Liver (tissue), 9 donors: Measurements from ENCODE around the gene ADCY3. TPM values are rescaled to one million over a fixed set of nuclear protein-coding genes. Genes with fewer than 3 reads are reported as not detected.

Experiments
- DNase-seq: peaks from one replicate; pipeline ENCODE4 v3.0.0-alpha.2; 2017; ENCODE audit warnings: low spot score
- H3K27ac ChIP-seq, 2 donors: one replicate each; pipeline ENCODE4 v1.7.0; 2013; ENCODE audit warnings: inconsistent platforms in 2 of 2, low read length in 2 of 2, control low read depth in 1 of 2, low read depth in 1 of 2, mild to moderate bottlenecking in 1 of 2
- H3K27me3 ChIP-seq, 4 donors: one replicate each; pipeline versions ENCODE4 v1.6.1 to v1.7.0; 2013; ENCODE audit warnings: low read length in 3 of 4, inconsistent platforms in 1 of 4, mild to moderate bottlenecking in 1 of 4, moderate library complexity in 1 of 4; ENCODE audit not compliant: control insufficient read depth in 4 of 4, insufficient read depth in 4 of 4
- H3K36me3 ChIP-seq, 4 donors: one replicate each; pipeline versions ENCODE4 v1.6.1 to v1.7.0; 2013; ENCODE audit warnings: low read length in 3 of 4, mild to moderate bottlenecking in 3 of 4, low read depth in 1 of 4, moderate library complexity in 1 of 4; ENCODE audit not compliant: control insufficient read depth in 4 of 4, insufficient read depth in 3 of 4
- H3K4me1 ChIP-seq, 4 donors: one replicate each; pipeline versions ENCODE4 v1.6.1 to v1.7.0; 2013; ENCODE audit warnings: low read length in 3 of 4, mild to moderate bottlenecking in 3 of 4, moderate library complexity in 1 of 4; ENCODE audit not compliant: control insufficient read depth in 4 of 4, insufficient read depth in 4 of 4
- H3K4me3 ChIP-seq, 3 donors: one replicate each; pipeline versions ENCODE4 v1.6.1 to v1.7.0; 2013; ENCODE audit warnings: low read length in 3 of 3, control low read depth in 1 of 3, low read depth in 1 of 3, mild to moderate bottlenecking in 1 of 3
- H3K9ac ChIP-seq, 2 donors: one replicate each; pipeline ENCODE4 v1.7.0; 2013; ENCODE audit warnings: low read length in 2 of 2, mild to moderate bottlenecking in 2 of 2, moderate library complexity in 2 of 2, control low read depth in 1 of 2, low read depth in 1 of 2
- H3K9me3 ChIP-seq, 4 donors: one replicate each; pipeline versions ENCODE4 v1.6.1 to v1.7.0; 2013; ENCODE audit warnings: low read length in 3 of 4; ENCODE audit not compliant: control insufficient read depth in 4 of 4
- EGR1 ChIP-seq, 2 donors: IDR thresholded peaks; 2 replicates each; pipeline ENCODE4 v1.6.1; 2016 to 2018; ENCODE audit warnings: antibody characterized with exemption in 2 of 2, low read depth in 2 of 2
- FOXA1 ChIP-seq: IDR thresholded peaks from 2 replicates; pipeline ENCODE4 v1.6.1; 2016; ENCODE audit warnings: antibody characterized with exemption
- FOXA2 ChIP-seq: IDR thresholded peaks from 2 replicates; pipeline ENCODE4 v1.6.1; 2016; ENCODE audit warnings: antibody characterized with exemption
- GABPA ChIP-seq, 2 donors: IDR thresholded peaks in 1 of 2; conservative IDR thresholded peaks in 1 of 2; 2 replicates each; pipeline ENCODE4 v1.6.1; 2016; ENCODE audit warnings: antibody characterized with exemption in 2 of 2, mild to moderate bottlenecking in 1 of 2, moderate library complexity in 1 of 2
- HNF4A ChIP-seq, 2 donors: conservative IDR thresholded peaks; 2 replicates each; pipeline ENCODE4 v1.6.1; 2016; ENCODE audit warnings: antibody characterized with exemption in 2 of 2, mild to moderate bottlenecking in 2 of 2
- HNF4G ChIP-seq: IDR thresholded peaks from 2 replicates; pipeline ENCODE4 v1.6.1; 2016; ENCODE audit warnings: antibody characterized with exemption
- JUND ChIP-seq, 2 donors: IDR thresholded peaks; 2 replicates each; pipeline ENCODE4 v1.6.1; 2016; ENCODE audit warnings: antibody characterized with exemption in 2 of 2
- MAX ChIP-seq: IDR thresholded peaks from 2 replicates; pipeline ENCODE4 v1.6.1; 2016; ENCODE audit warnings: antibody characterized with exemption
- NR2F2 ChIP-seq: IDR thresholded peaks from 2 replicates; pipeline ENCODE4 v1.6.1; 2016; ENCODE audit warnings: antibody characterized with exemption
- RAD21 ChIP-seq, 2 donors: IDR thresholded peaks; 2 replicates each; pipeline ENCODE4 v1.6.1; 2016; ENCODE audit warnings: antibody characterized with exemption in 2 of 2, mild to moderate bottlenecking in 2 of 2
- RXRA ChIP-seq, 2 donors: IDR thresholded peaks; 2 replicates each; pipeline ENCODE4 v1.6.1; 2017 to 2018; ENCODE audit warnings: antibody characterized with exemption in 2 of 2, mild to moderate bottlenecking in 1 of 2
- SP1 ChIP-seq: IDR thresholded peaks from 2 replicates; pipeline ENCODE4 v1.6.1; 2018; ENCODE audit warnings: antibody characterized with exemption, mild to moderate bottlenecking
- TAF1 ChIP-seq: conservative IDR thresholded peaks from 2 replicates; pipeline ENCODE4 v1.6.1; 2016; ENCODE audit warnings: antibody characterized with exemption, mild to moderate bottlenecking
- YY1 ChIP-seq: IDR thresholded peaks from 2 replicates; pipeline ENCODE4 v1.6.1; 2016; ENCODE audit warnings: antibody characterized with exemption, mild to moderate bottlenecking
- ZBTB33 ChIP-seq: IDR thresholded peaks from 2 replicates; pipeline ENCODE4 v1.6.1; 2016; ENCODE audit warnings: antibody characterized with exemption
- WGBS: extraction: QIAGEN DNeasy Blood & Tissue Kit; methylation state at CpG from one replicate; pipeline ENCODE4 v1.1.7; 2013; 5-methylcytosine and 5-hydroxymethylcytosine counted together
- polyA plus RNA-seq, 2 donors: library from polyadenylated mRNA; stranded (reverse) in 1 of 2; unstranded in 1 of 2; fragments of 200-250 nt in 1 of 2; fragments of >200 nt in 1 of 2; fragmentation: Nextera tagmentation in 1 of 2; extraction: Ambion mirVana in 1 of 2; gene quantifications; one replicate each; pipeline versions ENCODE4 v1.2.1 to v1.2.3, GENCODE V29; 2013 to 2015
- total RNA-seq, 2 donors: library from RNA; depleted of rRNA; stranded (reverse); fragments of >200 nt; gene quantifications; one replicate each; pipeline ENCODE4 v1.2.3, GENCODE V29; 2014
- TF ChIP-seq, protein P1 (sequence below): IDR thresholded peaks from 2 replicates; pipeline ENCODE4 v1.6.1; 2016; ENCODE audit warnings: antibody characterized with exemption
- TF ChIP-seq, protein P2 (sequence below): fragments of 150-350 bp; IDR thresholded peaks from 2 replicates; pipeline ENCODE4 v1.5.1; 2017; ENCODE audit warnings: improper control_type of control experiment, low read depth, low read length; ENCODE audit not compliant: missing input control
- TF ChIP-seq, protein P3 (sequence below): IDR thresholded peaks from 2 replicates; pipeline ENCODE4 v1.6.1; 2016; ENCODE audit warnings: antibody characterized with exemption, mild to moderate bottlenecking
- donor health status: healthy.
- donor health status: healthy.
- donor health status: healthy.
- donor health status: healthy.
- donor health status: healthy.

Gene ADCY3
- total and polyA plus RNA-seq, 4 donors: 0.99 to 8.4 (median 6.4) TPM

DNA sequence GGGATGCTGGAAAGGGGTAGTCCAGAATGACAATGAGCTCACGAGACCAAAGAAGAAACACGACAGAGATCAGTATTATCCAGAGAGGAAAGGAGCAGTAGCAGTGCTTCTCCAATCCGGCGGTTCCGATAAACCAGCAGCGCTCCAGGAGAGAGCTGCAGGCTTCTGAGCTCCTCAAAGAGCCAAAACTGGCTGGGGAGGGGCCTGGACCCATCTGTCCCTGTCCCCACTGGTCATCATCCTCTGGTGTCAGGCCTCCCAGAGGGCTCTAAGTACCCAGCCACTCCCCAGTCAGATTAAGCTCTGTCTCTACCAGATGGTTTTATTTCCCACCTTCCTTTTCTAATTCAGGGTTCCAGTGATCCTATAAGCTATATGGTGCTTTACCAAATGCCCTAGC, 28.5 kb upstream of the ADCY3 start (continued):
- TF ChIP-seq TAF1 (no peak), FOXA2 (no peak)
- TF ChIP-seq, protein P1, sequence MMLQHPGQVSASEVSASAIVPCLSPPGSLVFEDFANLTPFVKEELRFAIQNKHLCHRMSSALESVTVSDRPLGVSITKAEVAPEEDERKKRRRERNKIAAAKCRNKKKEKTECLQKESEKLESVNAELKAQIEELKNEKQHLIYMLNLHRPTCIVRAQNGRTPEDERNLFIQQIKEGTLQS: no peak

GRCh38 chr2:24947561-24948157, 27.6 kb upstream of the ADCY3 start:
- no peaks in the 10 kb centered on the region for H3K4me1 ChIP-seq
- no peak overlapping the region for H3K27ac ChIP-seq
- peaks cover 9 to 24% (median 18%) of the 10 kb centered on the region in 4 donors for H3K36me3 ChIP-seq
- DNase-seq: no peak
- 97% methylated on average over 3 of the region's 3 CpGs for WGBS
- TF ChIP-seq HNF4G (no peak), ZBTB33 (no peak), RXRA (IDR thresholded peaks at IDR 0.05) (no peak), FOXA1 (no peak), HNF4A (conservative IDR thresholded peaks at IDR 0.05) (no peak), TAF1 (no peak), EGR1 (IDR thresholded peaks at IDR 0.05; ENCODE audit: low read depth in 2 of 2) (no peak), YY1 (no peak), NR2F2 (no peak), RAD21 (IDR thresholded peaks at IDR 0.05) (no peak), GABPA (IDR thresholded peaks at IDR 0.05 in 1 of 2, conservative IDR thresholded peaks at IDR 0.05 in 1 of 2) (no peak), SP1 (no peak), MAX (no peak), FOXA2 (no peak), JUND (IDR thresholded peaks at IDR 0.05) (no peak)
- TF ChIP-seq, protein P2, sequence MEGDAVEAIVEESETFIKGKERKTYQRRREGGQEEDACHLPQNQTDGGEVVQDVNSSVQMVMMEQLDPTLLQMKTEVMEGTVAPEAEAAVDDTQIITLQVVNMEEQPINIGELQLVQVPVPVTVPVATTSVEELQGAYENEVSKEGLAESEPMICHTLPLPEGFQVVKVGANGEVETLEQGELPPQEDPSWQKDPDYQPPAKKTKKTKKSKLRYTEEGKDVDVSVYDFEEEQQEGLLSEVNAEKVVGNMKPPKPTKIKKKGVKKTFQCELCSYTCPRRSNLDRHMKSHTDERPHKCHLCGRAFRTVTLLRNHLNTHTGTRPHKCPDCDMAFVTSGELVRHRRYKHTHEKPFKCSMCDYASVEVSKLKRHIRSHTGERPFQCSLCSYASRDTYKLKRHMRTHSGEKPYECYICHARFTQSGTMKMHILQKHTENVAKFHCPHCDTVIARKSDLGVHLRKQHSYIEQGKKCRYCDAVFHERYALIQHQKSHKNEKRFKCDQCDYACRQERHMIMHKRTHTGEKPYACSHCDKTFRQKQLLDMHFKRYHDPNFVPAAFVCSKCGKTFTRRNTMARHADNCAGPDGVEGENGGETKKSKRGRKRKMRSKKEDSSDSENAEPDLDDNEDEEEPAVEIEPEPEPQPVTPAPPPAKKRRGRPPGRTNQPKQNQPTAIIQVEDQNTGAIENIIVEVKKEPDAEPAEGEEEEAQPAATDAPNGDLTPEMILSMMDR: no peak
- TF ChIP-seq, protein P1: no peak
- TF ChIP-seq, protein P3, sequence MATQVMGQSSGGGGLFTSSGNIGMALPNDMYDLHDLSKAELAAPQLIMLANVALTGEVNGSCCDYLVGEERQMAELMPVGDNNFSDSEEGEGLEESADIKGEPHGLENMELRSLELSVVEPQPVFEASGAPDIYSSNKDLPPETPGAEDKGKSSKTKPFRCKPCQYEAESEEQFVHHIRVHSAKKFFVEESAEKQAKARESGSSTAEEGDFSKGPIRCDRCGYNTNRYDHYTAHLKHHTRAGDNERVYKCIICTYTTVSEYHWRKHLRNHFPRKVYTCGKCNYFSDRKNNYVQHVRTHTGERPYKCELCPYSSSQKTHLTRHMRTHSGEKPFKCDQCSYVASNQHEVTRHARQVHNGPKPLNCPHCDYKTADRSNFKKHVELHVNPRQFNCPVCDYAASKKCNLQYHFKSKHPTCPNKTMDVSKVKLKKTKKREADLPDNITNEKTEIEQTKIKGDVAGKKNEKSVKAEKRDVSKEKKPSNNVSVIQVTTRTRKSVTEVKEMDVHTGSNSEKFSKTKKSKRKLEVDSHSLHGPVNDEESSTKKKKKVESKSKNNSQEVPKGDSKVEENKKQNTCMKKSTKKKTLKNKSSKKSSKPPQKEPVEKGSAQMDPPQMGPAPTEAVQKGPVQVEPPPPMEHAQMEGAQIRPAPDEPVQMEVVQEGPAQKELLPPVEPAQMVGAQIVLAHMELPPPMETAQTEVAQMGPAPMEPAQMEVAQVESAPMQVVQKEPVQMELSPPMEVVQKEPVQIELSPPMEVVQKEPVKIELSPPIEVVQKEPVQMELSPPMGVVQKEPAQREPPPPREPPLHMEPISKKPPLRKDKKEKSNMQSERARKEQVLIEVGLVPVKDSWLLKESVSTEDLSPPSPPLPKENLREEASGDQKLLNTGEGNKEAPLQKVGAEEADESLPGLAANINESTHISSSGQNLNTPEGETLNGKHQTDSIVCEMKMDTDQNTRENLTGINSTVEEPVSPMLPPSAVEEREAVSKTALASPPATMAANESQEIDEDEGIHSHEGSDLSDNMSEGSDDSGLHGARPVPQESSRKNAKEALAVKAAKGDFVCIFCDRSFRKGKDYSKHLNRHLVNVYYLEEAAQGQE: no peak
- H3K4me3 ChIP-seq: no peak overlapping the region
- no peaks in the 10 kb centered on the region for H3K9me3 ChIP-seq
- no peak overlapping the region for H3K9ac ChIP-seq
- no peaks in the 10 kb centered on the region for H3K27me3 ChIP-seq
